ENCODE results near the gene ST7.
"Not testable (repeated sequence)": the region's sequence is repeated elsewhere in the genome, so short reads cannot be mapped to it uniquely, and the experiment has no call there.

Gene ST7

DNA sequence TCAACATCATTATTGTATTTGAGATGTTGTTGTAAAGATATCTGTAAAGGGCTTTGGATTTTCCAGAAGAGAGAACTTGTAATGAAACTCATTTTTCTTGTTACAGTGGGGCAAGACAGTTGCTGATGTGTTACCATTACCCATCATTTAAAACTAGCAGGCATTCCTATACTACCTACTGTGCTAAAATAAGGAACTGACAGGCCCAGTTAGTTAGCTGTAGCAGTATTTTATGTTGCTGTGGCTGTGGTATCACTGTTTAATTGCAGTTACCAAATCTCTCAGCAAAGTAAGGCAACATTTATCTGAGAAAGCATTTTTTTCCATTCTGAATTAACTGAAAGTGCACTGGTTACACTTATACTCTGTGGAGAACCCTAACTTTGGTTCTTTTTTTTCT, 9.9 kb downstream of the ST7 start:
- Histone ChIP-seq H3K27me3 (ENCODE audit: control insufficient read depth, insufficient read depth, low read length) (no peaks in the 10 kb centered on the region), H3K27ac (ENCODE audit: low read length) (no peak overlapping the region)

DNA sequence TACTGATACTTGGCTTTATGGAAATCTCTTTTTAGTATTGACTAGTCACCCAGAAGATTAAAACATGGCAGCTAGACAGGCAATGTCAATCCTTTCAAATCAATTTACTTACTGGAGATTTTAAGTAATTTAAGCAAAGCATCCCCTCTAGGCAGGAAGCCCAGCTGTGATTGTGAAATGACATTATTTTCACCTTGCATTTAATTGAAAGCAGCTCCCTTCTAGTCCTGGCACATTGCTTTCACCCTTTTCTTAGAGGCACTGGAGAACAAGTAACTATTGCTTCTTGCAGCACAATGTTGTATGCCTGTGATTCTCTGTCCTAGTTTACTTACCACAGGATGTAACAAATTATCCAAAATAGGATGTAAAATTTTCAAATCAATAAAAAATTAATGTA, 13.3 kb downstream of the ST7 start:
- H3K27ac ChIP-seq (ENCODE audit: low read length), result no peak overlapping the region
- H3K36me3 ChIP-seq (ENCODE audit: control insufficient read depth, insufficient read depth, low read length), result no peaks in the 10 kb centered on the region
- no peak for DNase-seq (ENCODE audit: low read depth, low spot score)

More for the DNA sequence above, 9.9 kb downstream of the ST7 start:
- no peak for DNase-seq (ENCODE audit: low read depth, low spot score)
- H3K9me3 ChIP-seq (ENCODE audit: control insufficient read depth, insufficient read depth, low read length), result no peaks in the 10 kb centered on the region
- H3K4me3 ChIP-seq (ENCODE audit: low read length), result no peak overlapping the region
- peaks cover 1% of the 10 kb centered on the region; the same call in 1 of the 2 replicates for H3K4me1 ChIP-seq (ENCODE audit: control insufficient read depth, insufficient read depth, low read length)
- no peaks in the 10 kb centered on the region for H3K36me3 ChIP-seq (ENCODE audit: control insufficient read depth, insufficient read depth, low read length)

DNA sequence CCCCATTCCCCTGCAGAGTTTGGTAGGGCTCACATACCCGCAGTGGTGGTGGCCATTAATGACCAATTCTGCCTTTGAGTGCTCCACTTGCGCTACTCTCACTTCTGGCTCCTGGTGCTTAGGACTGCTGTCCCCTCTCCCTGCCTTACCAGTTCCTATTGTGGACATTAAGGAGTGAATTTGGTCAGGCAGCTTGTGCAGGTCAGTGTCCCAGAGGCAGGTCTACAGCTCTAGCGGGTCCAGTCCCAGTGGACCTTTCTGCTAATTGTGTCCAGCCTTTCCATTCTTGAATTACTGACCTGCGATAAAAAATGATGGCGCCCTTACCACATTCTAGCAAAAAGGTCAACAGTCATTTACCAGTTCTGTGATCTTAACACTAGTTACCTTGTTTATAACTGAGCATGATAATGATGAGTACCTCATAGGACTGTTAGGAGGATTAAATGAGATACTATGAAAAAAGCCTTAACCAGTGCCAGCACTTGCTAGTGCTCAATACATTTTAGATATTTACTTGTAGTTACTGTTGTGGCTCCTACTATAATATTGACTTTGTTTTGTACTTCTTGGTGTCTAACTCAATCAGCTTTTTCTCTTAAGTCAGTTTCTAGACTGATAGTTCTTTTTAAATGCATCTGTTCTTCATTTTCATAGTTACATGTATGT, 14.1 kb downstream of the ST7 start:
- Histone ChIP-seq H3K36me3 (ENCODE audit: control insufficient read depth, insufficient read depth, low read length) (no peaks in the 10 kb centered on the region), H3K9me3 (ENCODE audit: control insufficient read depth, insufficient read depth, low read length) (no peaks in the 10 kb centered on the region), H3K27ac (ENCODE audit: low read length) (no peak overlapping the region), H3K4me1 (ENCODE audit: control insufficient read depth, insufficient read depth, low read length) (peaks cover 1% of the 10 kb centered on the region; the same call in 1 of the 2 replicates), H3K4me3 (ENCODE audit: low read length) (no peak overlapping the region), H3K27me3 (ENCODE audit: control insufficient read depth, insufficient read depth, low read length) (no peaks in the 10 kb centered on the region)
- WGBS (ENCODE audit: insufficient coverage, insufficient read length), result no CpG with 5 or more reads among the region's 5 CpGs
- DNase-seq (ENCODE audit: low read depth, low spot score), result no peak

More for the DNA sequence above, 13.3 kb downstream of the ST7 start:
- H3K27me3 ChIP-seq (ENCODE audit: control insufficient read depth, insufficient read depth, low read length), result no peaks in the 10 kb centered on the region
- no peaks in the 10 kb centered on the region for H3K9me3 ChIP-seq (ENCODE audit: control insufficient read depth, insufficient read depth, low read length)
- H3K4me3 ChIP-seq (ENCODE audit: low read length), result no peak overlapping the region
- peaks cover 1% of the 10 kb centered on the region; the same call in 1 of the 2 replicates for H3K4me1 ChIP-seq (ENCODE audit: control insufficient read depth, insufficient read depth, low read length)

DNA sequence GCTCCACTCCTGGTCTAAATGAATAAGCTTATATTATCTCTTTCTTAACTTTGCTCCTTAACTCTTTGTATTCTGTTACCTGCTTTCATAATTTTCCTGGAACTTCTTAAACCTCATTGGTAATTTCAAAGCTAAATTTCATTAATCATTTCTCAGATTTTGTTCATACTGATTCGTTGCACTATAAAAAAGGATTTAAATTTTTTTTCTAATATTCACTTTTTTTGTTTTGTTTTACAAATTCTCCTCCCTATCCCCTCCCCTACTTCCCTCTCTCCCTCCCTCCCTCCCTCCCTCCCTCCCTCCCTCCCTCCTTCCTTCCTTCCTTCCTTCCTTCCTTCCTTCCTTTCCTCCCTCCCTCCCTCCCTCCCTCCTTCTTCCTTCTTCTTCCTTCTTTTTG, 14.7 kb downstream of the ST7 start:
- H3K27me3 ChIP-seq (ENCODE audit: control insufficient read depth, insufficient read depth, low read length), result no peaks in the 10 kb centered on the region
- H3K27ac ChIP-seq (ENCODE audit: low read length), result no peak overlapping the region
- no CpG with 5 or more reads among the region's 1 CpG for WGBS (ENCODE audit: insufficient coverage, insufficient read length)
- H3K4me1 ChIP-seq (ENCODE audit: control insufficient read depth, insufficient read depth, low read length), result peaks cover 1% of the 10 kb centered on the region; the same call in 1 of the 2 replicates
- DNase-seq (ENCODE audit: low read depth, low spot score), result no peak
- no peak overlapping the region for H3K4me3 ChIP-seq (ENCODE audit: low read length)
- no peaks in the 10 kb centered on the region for H3K9me3 ChIP-seq (ENCODE audit: control insufficient read depth, insufficient read depth, low read length)
- H3K36me3 ChIP-seq (ENCODE audit: control insufficient read depth, insufficient read depth, low read length), result no peaks in the 10 kb centered on the region

DNA sequence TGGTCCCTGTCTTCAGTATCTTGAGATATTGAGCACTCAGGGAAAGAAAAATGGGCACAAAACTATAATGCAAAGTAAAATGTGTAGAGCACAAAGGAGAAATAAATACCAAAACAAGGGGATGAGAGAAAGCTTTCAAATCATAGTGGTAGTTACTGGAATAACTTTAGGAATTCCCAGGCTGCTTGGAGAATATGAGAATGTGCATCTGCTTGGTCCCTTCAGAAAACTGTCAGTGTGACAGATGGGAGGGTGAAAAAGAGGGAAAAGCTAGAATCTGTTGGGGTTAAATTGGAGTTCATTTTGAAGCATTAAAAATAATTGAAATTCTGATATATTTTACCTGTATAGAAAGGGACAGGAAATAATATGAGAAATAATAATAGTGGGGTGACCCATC, 15.3 kb downstream of the ST7 start:
- no peaks in the 10 kb centered on the region for H3K36me3 ChIP-seq (ENCODE audit: control insufficient read depth, insufficient read depth, low read length)
- no peak overlapping the region for H3K27ac ChIP-seq (ENCODE audit: low read length)
- no peak overlapping the region for H3K4me3 ChIP-seq (ENCODE audit: low read length)
- no peaks in the 10 kb centered on the region for H3K27me3 ChIP-seq (ENCODE audit: control insufficient read depth, insufficient read depth, low read length)
- peaks cover 1% of the 10 kb centered on the region; the same call in 1 of the 2 replicates for H3K4me1 ChIP-seq (ENCODE audit: control insufficient read depth, insufficient read depth, low read length)
- DNase-seq (ENCODE audit: low read depth, low spot score), result no peak
- H3K9me3 ChIP-seq (ENCODE audit: control insufficient read depth, insufficient read depth, low read length), result no peaks in the 10 kb centered on the region

DNA sequence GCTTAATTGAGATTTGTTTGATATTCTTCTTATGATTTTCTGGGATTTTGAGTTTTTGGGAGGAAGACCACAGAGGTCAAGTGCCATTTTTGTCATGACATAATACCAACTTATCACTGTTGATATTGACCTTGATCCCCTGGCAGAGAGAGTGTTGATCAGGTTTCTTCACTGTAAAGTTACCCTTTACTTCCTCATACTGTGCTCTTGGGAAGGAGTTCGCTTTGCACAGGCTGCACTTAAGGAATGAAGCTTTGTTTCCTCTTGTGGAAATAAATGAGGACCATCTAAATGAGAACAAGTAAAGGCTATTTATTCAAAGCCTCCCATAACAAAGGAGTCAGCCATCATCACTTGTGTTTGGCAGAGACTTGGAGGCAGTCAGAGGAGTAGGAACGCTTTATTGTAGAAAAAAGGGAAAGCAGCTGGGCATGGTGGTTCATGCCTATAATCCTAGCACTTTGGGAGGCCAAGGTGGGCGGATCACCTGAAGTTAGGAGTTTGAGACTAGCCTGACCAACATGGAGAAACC, 16.1 kb downstream of the ST7 start:
- H3K4me3 ChIP-seq (ENCODE audit: low read length), result no peak overlapping the region
- H3K36me3 ChIP-seq (ENCODE audit: control insufficient read depth, insufficient read depth, low read length), result no peaks in the 10 kb centered on the region
- no peak overlapping the region for H3K27ac ChIP-seq (ENCODE audit: low read length)
- no peak for DNase-seq (ENCODE audit: low read depth, low spot score)
- H3K27me3 ChIP-seq (ENCODE audit: control insufficient read depth, insufficient read depth, low read length), result no peaks in the 10 kb centered on the region
- WGBS (ENCODE audit: insufficient coverage, insufficient read length), result no CpG with 5 or more reads among the region's 3 CpGs
- H3K9me3 ChIP-seq (ENCODE audit: control insufficient read depth, insufficient read depth, low read length), result no peaks in the 10 kb centered on the region
- H3K4me1 ChIP-seq (ENCODE audit: control insufficient read depth, insufficient read depth, low read length), result peaks cover 1% of the 10 kb centered on the region; the same call in 1 of the 2 replicates

DNA sequence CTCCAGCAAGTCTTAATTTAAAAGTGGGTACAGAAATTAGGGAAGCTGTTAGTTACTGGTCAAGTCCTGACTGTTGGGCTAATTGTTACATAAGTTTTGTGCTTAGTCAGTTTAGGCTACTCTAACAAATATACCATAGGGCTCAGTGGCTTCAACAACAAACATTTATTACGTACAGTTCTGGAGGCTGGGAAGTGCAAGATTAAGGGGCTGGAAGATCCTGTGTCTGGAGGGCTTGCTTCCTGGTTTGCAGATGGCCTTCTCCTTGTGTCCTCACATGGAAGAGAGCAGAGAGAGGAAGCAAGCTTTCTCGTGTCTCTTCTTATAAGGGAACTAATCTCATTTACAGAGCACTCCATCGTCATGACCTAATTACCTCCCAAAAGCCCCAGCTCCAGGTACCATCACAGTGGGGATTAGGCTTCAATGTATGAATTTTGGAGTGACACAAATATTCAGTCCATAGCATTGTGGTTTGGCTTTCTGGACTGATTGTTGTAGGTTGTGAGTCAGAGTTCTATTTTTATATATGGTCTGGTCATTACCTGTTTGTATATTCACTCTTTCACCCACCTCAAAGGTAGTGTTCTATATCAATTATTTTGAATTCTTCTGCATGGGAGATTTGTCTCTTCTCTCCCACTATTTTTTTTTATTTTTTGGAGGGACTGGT, 17.1 kb downstream of the ST7 start:
- H3K4me3 ChIP-seq (ENCODE audit: low read length), result no peak overlapping the region
- H3K9me3 ChIP-seq (ENCODE audit: control insufficient read depth, insufficient read depth, low read length), result no peaks in the 10 kb centered on the region
- no CpG with 5 or more reads among the region's 3 CpGs for WGBS (ENCODE audit: insufficient coverage, insufficient read length)
- H3K27ac ChIP-seq (ENCODE audit: low read length), result no peak overlapping the region
- H3K4me1 ChIP-seq (ENCODE audit: control insufficient read depth, insufficient read depth, low read length), result peaks cover 1% of the 10 kb centered on the region; the same call in 1 of the 2 replicates
- DNase-seq (ENCODE audit: low read depth, low spot score), result no peak
- H3K27me3 ChIP-seq (ENCODE audit: control insufficient read depth, insufficient read depth, low read length), result no peaks in the 10 kb centered on the region
- no peaks in the 10 kb centered on the region for H3K36me3 ChIP-seq (ENCODE audit: control insufficient read depth, insufficient read depth, low read length)

DNA sequence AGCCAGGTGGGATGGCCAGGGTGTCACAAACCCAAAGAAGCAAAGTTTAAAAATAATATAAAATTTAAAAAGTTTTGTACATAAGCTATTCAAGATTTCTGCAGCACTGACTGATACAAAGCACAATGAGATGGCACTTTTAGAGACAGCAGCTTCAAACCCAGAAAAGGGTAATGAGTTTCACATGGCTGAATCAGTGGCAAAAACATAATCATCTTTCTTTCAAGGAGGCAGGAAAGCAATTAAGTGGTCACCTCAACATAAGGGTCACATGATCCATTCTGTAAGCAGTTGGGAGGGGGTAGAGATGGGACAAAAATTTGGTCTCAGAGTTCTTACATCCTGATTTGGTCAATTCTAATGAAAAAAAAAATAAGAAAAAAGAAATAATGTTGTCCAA, 17.9 kb downstream of the ST7 start:
- not testable (repeated sequence) for H3K4me3 ChIP-seq (ENCODE audit: low read length); H3K36me3 ChIP-seq (ENCODE audit: control insufficient read depth, insufficient read depth, low read length); H3K27me3 ChIP-seq (ENCODE audit: control insufficient read depth, insufficient read depth, low read length); H3K9me3 ChIP-seq (ENCODE audit: control insufficient read depth, insufficient read depth, low read length); DNase-seq (ENCODE audit: low read depth, low spot score); H3K27ac ChIP-seq (ENCODE audit: low read length); H3K4me1 ChIP-seq (ENCODE audit: control insufficient read depth, insufficient read depth, low read length)

DNA sequence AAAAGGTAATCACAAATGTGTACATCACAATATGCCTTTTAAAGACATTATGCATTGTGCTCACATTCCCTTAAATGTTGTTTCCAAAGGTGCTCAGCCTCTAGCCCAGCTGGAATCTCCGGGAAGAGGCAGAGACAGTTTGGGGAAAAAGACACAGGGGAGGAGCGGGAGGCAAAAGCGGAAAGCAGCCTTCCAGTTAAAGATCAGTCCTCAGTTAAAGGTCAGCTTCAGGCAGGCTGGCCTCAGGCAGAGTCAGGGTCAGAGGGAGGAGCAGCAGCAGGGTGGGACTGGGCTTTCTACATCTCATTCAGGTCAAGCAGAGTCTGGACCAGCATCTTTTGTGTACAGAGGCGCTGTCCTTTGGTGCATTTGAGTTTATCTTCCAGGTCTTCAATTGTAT, 18.6 kb downstream of the ST7 start:
- Histone ChIP-seq H3K27ac (ENCODE audit: low read length) (no peak overlapping the region), H3K4me1 (ENCODE audit: control insufficient read depth, insufficient read depth, low read length) (peaks cover 1% of the 10 kb centered on the region; the same call in 1 of the 2 replicates), H3K9me3 (ENCODE audit: control insufficient read depth, insufficient read depth, low read length) (no peaks in the 10 kb centered on the region), H3K27me3 (ENCODE audit: control insufficient read depth, insufficient read depth, low read length) (no peaks in the 10 kb centered on the region), H3K4me3 (ENCODE audit: low read length) (no peak overlapping the region), H3K36me3 (ENCODE audit: control insufficient read depth, insufficient read depth, low read length) (no peaks in the 10 kb centered on the region)
- no peak for DNase-seq (ENCODE audit: low read depth, low spot score)
- no CpG with 5 or more reads among the region's 4 CpGs for WGBS (ENCODE audit: insufficient coverage, insufficient read length)

DNA sequence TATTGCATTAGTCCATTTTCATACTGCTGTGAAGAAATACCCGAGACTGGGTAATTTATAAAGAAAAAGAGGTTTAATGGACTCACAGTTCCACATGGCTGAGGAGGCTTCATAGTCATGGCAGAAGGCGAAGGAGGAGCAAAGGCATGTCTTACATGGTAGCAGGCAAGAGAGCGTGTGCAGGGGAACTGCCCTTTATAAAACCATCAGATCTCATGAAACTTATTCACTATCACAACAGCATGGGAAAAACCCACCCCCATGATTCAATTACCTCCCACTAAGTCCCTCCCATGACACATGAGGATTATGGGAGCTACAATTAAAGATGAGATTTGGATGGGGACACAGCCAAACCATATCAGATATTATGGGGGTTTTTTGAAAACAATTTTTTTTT, 21.7 kb downstream of the ST7 start:
- DNase-seq (ENCODE audit: low read depth, low spot score); H3K4me1 ChIP-seq (ENCODE audit: control insufficient read depth, insufficient read depth, low read length); H3K9me3 ChIP-seq (ENCODE audit: control insufficient read depth, insufficient read depth, low read length); H3K27me3 ChIP-seq (ENCODE audit: control insufficient read depth, insufficient read depth, low read length); H3K27ac ChIP-seq (ENCODE audit: low read length); H3K36me3 ChIP-seq (ENCODE audit: control insufficient read depth, insufficient read depth, low read length); H3K4me3 ChIP-seq (ENCODE audit: low read length): not testable (repeated sequence)
- no CpG with 5 or more reads among the region's 3 CpGs for WGBS (ENCODE audit: insufficient coverage, insufficient read length)

DNA sequence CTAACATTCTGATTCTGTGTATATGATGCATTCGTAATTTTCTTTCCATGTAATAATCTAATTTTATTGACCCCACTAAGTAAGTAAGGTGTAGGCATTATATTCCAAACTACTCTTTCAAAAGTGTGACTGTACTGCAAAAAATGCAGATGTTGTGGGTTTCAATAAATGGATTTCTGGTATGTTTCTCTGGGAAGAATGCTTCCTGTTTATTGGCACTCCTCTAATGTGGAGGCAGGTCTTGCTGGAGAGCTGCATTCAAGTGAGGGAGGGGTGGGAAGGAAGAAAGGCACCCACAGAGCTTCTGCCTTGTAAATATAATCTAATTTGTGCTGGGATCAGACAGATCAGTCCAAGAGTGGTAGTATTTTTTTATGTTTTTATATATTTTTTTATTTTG, 23.9 kb downstream of the ST7 start:
- H3K27me3 ChIP-seq (ENCODE audit: control insufficient read depth, insufficient read depth, low read length), result no peaks in the 10 kb centered on the region
- no peak for DNase-seq (ENCODE audit: low read depth, low spot score)
- H3K4me3 ChIP-seq (ENCODE audit: low read length), result no peak overlapping the region
- H3K9me3 ChIP-seq (ENCODE audit: control insufficient read depth, insufficient read depth, low read length), result no peaks in the 10 kb centered on the region
- H3K4me1 ChIP-seq (ENCODE audit: control insufficient read depth, insufficient read depth, low read length), result no peaks in the 10 kb centered on the region
- WGBS (ENCODE audit: insufficient coverage, insufficient read length), result no CpG with 5 or more reads among the region's 1 CpG
- no peak overlapping the region for H3K27ac ChIP-seq (ENCODE audit: low read length)
- no peaks in the 10 kb centered on the region for H3K36me3 ChIP-seq (ENCODE audit: control insufficient read depth, insufficient read depth, low read length)

Data from iPS DF 6.9 (cell line).